Measurements from ENCODE around the gene PHF5A.

PHF5A gene, protein sequence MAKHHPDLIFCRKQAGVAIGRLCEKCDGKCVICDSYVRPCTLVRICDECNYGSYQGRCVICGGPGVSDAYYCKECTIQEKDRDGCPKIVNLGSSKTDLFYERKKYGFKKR

GRCh38 chr22:41468381-41469217 is at the start of gene PHF5A, which contains the start of gene ACO2:
Gene PHF5A, minus strand, starts transcription at chr22:41468692. Its CDS starts 39 bp downstream, at chr22:41468653.
Gene ACO2, plus strand, starts transcription at chr22:41469117. Its CDS starts 30 bp downstream, at chr22:41469147.
- DNase-seq (ENCODE audit: low spot score), result peak; percentile 98

DNA sequence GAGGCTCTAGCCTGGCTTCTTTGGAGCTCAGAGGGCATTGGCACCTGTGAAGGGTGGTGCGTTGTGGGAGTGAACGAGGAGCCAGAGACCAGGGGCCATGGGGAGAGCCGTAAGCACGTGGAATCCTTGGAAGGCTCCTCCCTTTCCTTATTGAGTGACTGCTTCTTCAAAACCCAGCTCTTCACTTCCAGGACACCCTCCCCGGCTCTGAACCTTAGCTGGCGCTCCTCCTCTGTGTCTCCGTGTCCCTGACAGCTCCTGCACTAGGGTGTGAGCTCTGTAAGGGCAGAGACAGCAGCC is 49.5 kb upstream of the PHF5A start:
- no peak for DNase-seq (ENCODE audit: low spot score)

DNA sequence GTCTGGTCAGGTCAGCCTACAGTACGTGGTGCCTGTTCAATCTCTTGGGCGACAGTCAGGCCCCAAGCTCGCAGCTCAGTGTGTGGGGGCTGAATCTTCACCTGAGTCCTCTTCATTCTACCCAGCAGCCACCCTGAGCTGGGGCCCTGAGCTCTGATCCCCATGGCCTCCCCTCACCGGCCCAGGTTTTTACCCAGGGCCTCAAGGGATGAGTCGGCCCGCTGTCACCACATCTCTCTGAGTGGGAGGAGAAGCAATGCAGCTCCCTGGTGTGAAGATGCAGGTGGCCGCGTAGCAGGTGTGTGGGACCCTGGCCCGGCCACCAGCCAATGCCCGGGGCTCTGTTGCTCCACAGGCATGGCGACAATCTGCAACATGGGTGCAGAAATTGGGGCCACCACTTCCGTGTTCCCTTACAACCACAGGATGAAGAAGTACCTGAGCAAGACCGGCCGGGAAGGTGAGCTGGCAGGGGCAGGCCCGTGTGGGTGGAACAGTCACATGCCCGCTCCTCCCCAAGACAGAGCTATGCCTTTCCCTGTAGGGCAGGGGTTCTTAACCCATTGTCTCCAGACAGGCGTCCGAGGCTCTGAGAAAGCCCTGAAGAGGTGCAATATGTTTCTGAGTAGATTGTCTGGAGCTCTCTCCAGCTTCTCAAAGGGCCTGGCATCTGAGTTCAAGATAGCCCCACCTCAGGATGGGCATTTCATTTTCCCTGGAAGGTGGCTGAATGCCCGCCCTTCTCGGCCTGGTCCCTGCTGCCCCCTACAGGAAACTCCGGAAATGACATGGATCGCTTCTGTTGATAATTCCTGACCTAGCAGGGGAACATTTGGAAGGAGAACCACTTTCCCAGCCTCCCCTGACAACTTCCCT is 48.9 kb upstream of the PHF5A start:
- DNase-seq (ENCODE audit: low spot score), result peak; percentile 32

- no peak for DNase-seq (ENCODE audit: low spot score)
These were observed 48.0 kb upstream of the PHF5A start for GRCh38 chr22:41516462-41516861.

- DNase-seq (ENCODE audit: low spot score), result no peak
These were observed 44.9 kb upstream of the PHF5A start for GRCh38 chr22:41513391-41513790.

GRCh38 chr22:41512421-41513194 is 44.1 kb upstream of the PHF5A start:
- no peak for DNase-seq (ENCODE audit: low spot score)

- DNase-seq (ENCODE audit: low spot score), result no peak
These were observed 43.1 kb upstream of the PHF5A start for GRCh38 chr22:41511521-41511968.

GRCh38 chr22:41508770-41509170 is 40.3 kb upstream of the PHF5A start:
- no peak for DNase-seq (ENCODE audit: low spot score)

GRCh38 chr22:41507330-41508063 is 39.0 kb upstream of the PHF5A start:
- no peak for DNase-seq (ENCODE audit: low spot score)

- DNase-seq (ENCODE audit: low spot score), result no peak
These were observed 37.2 kb upstream of the PHF5A start for GRCh38 chr22:41505511-41506220.

DNA sequence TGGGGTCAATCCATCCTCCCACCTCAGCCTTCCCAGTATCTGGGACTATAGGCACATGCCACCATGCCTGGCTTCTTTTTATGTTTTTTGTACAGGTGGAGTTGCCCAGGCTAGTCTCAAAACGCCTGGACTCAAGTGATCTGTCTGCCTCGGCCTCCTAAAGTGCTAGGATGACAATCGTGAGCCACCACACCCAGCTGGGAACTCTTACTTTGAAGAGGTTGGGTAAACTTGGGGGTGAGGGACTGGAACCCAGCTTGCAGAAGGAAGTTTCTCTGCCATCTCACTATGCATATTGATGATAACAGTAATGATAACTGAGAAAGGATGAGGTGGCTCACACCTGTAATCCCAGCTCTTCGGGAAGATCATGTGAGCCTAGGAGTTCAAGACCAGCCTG is 36.3 kb upstream of the PHF5A start:
- no peak for DNase-seq (ENCODE audit: low spot score)

DNA sequence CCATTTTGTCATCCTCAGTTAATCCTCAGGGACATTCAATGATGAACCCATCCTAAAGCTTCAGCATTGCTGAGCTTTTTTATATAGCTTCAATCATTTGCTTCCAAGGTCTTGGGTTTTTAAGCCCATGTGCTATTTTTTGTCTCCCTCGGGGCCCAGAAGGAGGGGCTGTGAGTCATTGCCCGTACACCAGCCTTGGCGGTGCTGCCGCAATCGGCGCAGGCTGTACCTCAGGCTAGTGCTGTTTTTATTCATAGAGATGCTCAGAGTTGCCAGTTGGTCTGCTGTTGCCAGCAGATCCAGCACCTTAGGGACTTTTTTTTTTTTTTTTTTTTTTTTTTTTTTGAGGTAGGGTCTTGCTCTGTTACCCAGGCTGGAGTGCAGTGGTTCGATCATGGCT is 35.9 kb upstream of the PHF5A start:
- no peak for DNase-seq (ENCODE audit: low spot score)

- DNase-seq (ENCODE audit: low spot score), result peak; percentile 6
These were observed 32.7 kb upstream of the PHF5A start for GRCh38 chr22:41501209-41501608.

DNA sequence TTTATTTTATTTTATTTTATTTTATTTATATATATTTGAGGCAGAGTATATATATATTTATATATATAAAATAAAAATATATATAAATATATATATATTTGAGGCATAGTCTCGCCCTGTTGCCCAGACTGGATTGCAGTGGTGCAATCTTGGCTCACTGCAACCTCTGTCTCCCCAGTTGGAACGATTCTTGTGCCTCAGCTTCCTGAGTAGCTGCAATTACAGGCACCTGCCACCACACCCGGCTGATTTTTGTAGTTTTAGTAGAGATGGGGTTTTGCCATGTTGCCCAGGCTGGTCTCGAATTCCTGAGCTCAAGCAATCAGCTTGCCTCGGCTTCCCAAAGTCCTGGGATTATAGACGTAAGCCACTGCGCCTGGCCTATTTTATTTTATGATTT is 31.8 kb upstream of the PHF5A start:
- DNase-seq (ENCODE audit: low spot score), result no peak

DNA sequence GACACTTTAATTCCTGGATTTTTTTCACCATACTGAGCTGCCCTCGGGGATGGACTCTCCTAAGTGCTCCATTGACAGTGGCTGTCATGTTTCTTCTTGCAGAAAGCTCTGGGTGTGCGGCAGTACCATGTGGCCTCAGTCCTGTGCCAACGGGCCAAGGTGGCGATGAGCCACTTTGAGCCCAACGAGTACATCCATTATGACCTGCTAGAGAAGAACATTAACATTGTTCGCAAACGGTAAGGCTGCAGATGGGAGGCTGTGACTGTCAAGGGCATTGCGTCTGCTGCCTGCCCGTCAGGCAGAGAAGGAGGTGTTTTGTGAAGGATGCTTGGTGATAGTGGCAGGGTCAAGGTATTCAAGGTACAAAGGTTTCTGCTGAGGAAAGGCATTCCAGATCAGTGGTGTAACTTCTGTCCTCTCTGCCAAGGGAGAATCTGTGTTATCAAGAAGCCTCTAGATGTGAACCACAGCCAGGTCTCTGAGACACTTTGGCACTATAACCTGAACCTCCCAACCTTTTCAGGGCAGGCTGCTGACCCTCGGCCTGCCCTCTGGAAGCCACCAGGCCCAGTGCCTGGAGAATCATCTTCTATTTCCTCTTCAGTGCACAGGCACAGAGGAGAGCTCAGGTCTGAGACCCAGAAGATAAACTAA is 31.3 kb upstream of the PHF5A start:
- DNase-seq (ENCODE audit: low spot score), result no peak

DNA sequence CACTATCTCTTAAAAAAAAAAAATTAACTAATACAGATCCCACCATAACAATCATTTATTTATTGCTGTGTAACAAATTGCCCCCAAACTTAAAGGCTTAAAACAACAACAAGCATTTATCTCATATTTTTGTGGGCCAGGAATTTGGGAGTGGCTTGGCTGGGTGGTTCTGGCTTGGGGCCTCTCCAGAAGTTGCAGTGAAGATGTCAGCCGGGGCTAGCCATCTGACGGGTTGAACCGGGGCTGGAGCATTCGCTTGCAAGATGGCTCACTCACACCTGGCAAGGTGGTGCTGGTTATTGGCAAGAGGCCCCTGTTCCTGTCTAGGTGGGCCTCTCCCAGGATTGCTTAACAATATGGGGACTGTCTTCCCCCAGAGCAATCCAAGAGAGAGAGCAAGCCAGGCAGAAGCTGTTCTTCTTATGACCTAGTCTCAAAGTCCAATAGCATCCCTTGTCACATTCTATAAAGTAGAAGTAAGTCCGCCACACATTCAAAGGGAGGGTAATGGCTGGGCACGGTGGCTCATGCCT is 29.9 kb upstream of the PHF5A start:
- DNase-seq (ENCODE audit: low spot score), result no peak

DNA sequence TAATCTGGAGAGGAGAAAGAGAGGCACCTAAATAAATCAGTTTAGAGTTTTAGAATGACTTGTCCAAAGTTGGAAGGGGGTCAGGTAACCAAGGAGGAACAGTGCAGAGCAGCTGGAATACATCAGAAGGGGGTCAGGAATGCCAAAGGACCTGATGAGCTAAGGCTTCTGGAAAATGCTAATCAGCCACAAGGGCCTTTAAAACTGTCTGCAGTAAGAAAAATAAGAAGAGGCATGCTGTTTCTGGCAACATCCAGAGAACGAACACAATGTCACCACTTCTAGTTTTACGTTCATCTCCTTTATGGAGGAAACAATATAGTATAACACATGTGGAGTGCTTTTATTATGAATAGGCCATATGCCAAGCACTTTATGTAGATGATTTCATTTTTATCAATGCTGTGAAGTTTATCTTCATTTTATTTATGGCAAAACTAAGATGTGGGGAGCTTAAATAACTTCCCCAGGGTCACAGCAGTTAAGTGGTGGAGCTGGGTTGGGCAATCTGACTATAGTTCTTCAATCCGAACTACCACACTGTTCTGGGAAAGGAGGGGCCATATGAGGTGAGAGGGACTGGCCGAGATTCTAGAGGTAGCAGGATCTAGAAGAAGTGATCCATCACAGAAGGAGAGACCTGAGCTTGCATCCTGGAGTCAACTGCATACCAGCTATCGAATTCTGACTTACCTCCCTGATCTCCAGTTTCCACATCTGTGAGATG is 23.0 kb upstream of the PHF5A start:
- no peak for DNase-seq (ENCODE audit: low spot score)

DNA sequence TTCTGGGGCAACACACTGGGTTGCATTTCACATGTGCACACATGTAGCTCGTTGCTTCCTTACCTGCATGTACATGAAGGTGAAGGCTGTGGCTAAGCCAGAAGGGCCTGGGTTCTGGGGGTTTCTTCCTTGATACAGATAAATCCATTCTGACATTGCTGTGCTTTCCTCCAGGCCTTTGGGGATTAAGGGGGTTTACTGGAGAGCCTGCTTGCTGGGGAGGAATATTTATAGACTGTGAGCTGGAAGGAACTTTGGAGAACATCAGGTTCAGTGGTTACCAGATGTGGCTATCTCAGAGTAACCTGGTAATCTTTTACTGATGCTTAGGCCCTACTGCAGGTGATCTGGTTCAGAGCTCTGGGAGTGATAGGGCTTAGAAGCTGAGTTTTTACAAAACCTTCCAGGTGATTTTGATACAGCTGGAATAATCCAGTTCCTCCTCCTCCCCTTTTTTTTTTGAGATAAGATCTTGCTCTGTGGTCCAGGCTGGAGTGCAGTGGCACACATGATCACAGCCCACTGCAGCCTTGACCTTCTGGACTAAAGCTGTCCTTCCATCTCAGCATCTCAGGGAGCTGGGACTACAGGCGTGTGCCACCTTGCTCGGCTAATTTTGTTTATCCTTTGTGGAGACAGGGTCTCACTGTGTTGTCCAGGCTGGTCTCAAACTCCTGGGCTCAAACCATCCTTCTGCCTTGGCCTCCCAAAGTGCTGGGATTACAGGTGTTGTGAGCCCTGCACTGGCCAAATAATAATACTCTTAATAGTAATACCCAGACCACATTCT is 20.3 kb upstream of the PHF5A start:
- DNase-seq (ENCODE audit: low spot score), result no peak

All from CD4-positive, alpha-beta T cell treated with Interleukin-15 for 4 hours (primary cell).